Left ventricle myocardium inferior (tissue), 1 donor: Measurements from ENCODE around the gene PMEPA1. TPM values are rescaled to one million over a fixed set of nuclear protein-coding genes. Genes with fewer than 3 reads are reported as not detected.
A peak's percentile ranks its signal among the peaks of the same experiment; 100 is the strongest.

Experiments
- DNase-seq: peaks from one replicate; pipeline ENCODE4 v3.0.0-alpha.2; 2020
- H3K27ac ChIP-seq: fragments of 200-600 bp; replicated peaks from 2 replicates; pipeline ENCODE4 v1.8.0; 2021
- H3K27me3 ChIP-seq: fragments of 200-600 bp; 2 replicates; pipeline ENCODE4 v1.8.0; 2021; ENCODE audit warnings: low read depth
- H3K36me3 ChIP-seq: fragments of 200-600 bp; 2 replicates; pipeline ENCODE4 v1.8.0; 2021
- H3K4me1 ChIP-seq: fragments of 200-600 bp; 2 replicates; pipeline ENCODE4 v1.8.0; 2021
- H3K4me3 ChIP-seq: fragments of 200-600 bp; 2 replicates; pipeline ENCODE4 v1.8.0; 2021; ENCODE audit warnings: mild to moderate bottlenecking, moderate library complexity
- H3K9me3 ChIP-seq: fragments of 200-600 bp; replicated peaks from 2 replicates; pipeline ENCODE4 v1.8.0; 2021
- CTCF ChIP-seq: fragments of 200-600 bp; IDR thresholded peaks from 2 replicates; pipeline ENCODE4 v1.8.0; 2021; ENCODE audit warnings: antibody characterized with exemption, mild to moderate bottlenecking, borderline replicate concordance
- intact Hi-C: fragments of 100-400 bp; cut with micrococcal nuclease; formaldehyde crosslinking; loops from one replicate; pipeline ENCODE4 v1.11.0; 2022
- total RNA-seq: library from RNA; stranded (reverse); fragmentation: NEBNext Ultra II Directional; extraction: Animal tissue kit (Norgen Biotek cat#: 25700); gene quantifications from one replicate; pipeline ENCODE4 v1.2.1, GENCODE V29; 2021
- donor health status: DM: no; HTN: yes; CAD: no; lungs with severe emphysema.

Gene PMEPA1
- total RNA-seq, 1 donor from 2014 or later, result 36.4 TPM

GRCh38 chr20:57656821-57657534 lies 52.8 kb downstream of the PMEPA1 start:
- Histone ChIP-seq H3K27ac (peak overlapping the region; percentile 68), H3K9me3 (no peaks in the 10 kb centered on the region), H3K27me3 (no peaks in the 10 kb centered on the region), H3K4me1 (peaks cover 28% of the 10 kb centered on the region), H3K4me3 (no peak overlapping the region), H3K36me3 (peaks cover 29% of the 10 kb centered on the region)
- TF ChIP-seq CTCF, result no peak
- intact Hi-C loops, result no loop called here
- peak; percentile 13 for DNase-seq

DNA sequence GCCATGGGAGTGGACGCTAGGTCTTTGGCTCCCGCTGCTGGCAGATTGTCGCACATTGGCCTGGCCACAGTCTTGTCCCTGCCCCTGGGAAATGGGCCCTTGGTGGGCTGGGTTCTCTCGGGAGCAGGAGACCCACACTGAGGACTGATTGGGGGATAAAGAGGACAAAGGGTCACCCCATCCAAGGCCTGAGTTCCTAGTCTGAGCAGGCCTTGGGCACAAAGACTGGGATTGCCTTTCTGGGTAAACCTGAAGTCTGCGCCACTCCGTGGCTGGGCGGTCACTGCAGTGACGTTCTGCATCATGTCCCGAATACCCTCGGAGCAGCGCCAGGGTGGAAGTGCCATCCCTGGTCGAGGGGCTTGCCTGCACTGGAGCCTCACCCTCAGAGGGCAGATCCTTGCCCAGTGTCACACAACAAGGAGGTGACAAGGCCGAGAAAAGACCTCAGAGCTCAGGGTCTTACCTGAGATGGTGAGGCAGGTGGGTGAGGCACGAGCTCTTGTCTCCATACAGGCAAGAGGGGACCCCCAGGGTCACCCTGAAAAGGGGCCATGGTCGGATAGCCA lies 53.5 kb downstream of the PMEPA1 start:
- H3K27ac ChIP-seq, result no peak overlapping the region
- peaks cover 23% of the 10 kb centered on the region for H3K4me1 ChIP-seq
- H3K4me3 ChIP-seq, result no peak overlapping the region
- no peaks in the 10 kb centered on the region for H3K9me3 ChIP-seq
- peaks cover 35% of the 10 kb centered on the region for H3K36me3 ChIP-seq
- no peak for DNase-seq
- TF ChIP-seq CTCF, result no peak
- H3K27me3 ChIP-seq, result no peaks in the 10 kb centered on the region
- intact Hi-C loops, result no loop called here

GRCh38 chr20:57655809-57656155 lies 54.0 kb downstream of the PMEPA1 start:
- no peak for TF ChIP-seq CTCF
- Histone ChIP-seq H3K36me3 (peaks cover 39% of the 10 kb centered on the region), H3K9me3 (no peaks in the 10 kb centered on the region), H3K4me1 (peaks cover 17% of the 10 kb centered on the region), H3K27me3 (no peaks in the 10 kb centered on the region), H3K4me3 (no peak overlapping the region), H3K27ac (no peak overlapping the region)
- no peak for DNase-seq
- intact Hi-C loops, result no loop called here

- no peak overlapping the region for H3K27ac ChIP-seq
Observed at GRCh38 chr20:57654998-57655808, 54.6 kb downstream of the PMEPA1 start.

More at GRCh38 chr20:57654998-57655808, 54.6 kb downstream of the PMEPA1 start:
- TF ChIP-seq CTCF, result no peak
- H3K36me3 ChIP-seq, result peaks cover 39% of the 10 kb centered on the region
- H3K4me3 ChIP-seq, result no peak overlapping the region
- intact Hi-C loops, result loop anchor here (5.0 kb wide), 1 partner anchor 432 kb away; no protein-coding TSS in a partner anchor
- H3K27me3 ChIP-seq, result no peaks in the 10 kb centered on the region
- H3K9me3 ChIP-seq, result no peaks in the 10 kb centered on the region
- DNase-seq, result no peak
- peaks cover 17% of the 10 kb centered on the region for H3K4me1 ChIP-seq
